GM12878 (cell line): ENCODE results near the gene B4GALT5. TPM values are rescaled to one million over a fixed set of nuclear protein-coding genes. Genes with fewer than 3 reads are reported as not detected.

ENCODE experiments used
- BRCA1 ChIP-seq: IDR thresholded peaks from 2 replicates; pipeline ENCODE4 v1.6.1; 2011; ENCODE audit warnings: low read depth, low read length, improper control_type of control experiment
- GATAD2B ChIP-seq: fragments of 450-650 bp; conservative IDR thresholded peaks from 2 replicates; pipeline ENCODE4 v1.6.1; 2017; ENCODE audit warnings: low read depth, mild to moderate bottlenecking, moderate library complexity
- IRF5 ChIP-seq: fragments of 450-650 bp; IDR thresholded peaks from 2 replicates; pipeline ENCODE4 v1.6.1; 2017; ENCODE audit warnings: borderline replicate concordance
- MEF2B ChIP-seq: fragments of 450-650 bp; IDR thresholded peaks from 2 replicates; pipeline ENCODE4 v1.6.1; 2018; ENCODE audit warnings: mild to moderate bottlenecking, moderate library complexity; ENCODE audit not compliant: partially characterized antibody, poor library complexity, severe bottlenecking
- MXI1 ChIP-seq: fragments of 150-350 bp; IDR thresholded peaks from 2 replicates; pipeline ENCODE4 v1.6.1; 2011; ENCODE audit warnings: low read depth, mild to moderate bottlenecking, inconsistent platforms, low read length, improper control_type of control experiment
- NFYA ChIP-seq: IDR thresholded peaks from 2 replicates; pipeline ENCODE4 v1.6.1; 2011; ENCODE audit warnings: low read depth, mild to moderate bottlenecking, low read length, improper control_type of control experiment, borderline replicate concordance
- RAD21 ChIP-seq: IDR thresholded peaks from 2 replicates; pipeline ENCODE4 v1.6.1; 2011; ENCODE audit warnings: mild to moderate bottlenecking, low read depth, low read length, moderate library complexity; ENCODE audit not compliant: insufficient read depth
- RB1 ChIP-seq: fragments of 450-650 bp; formaldehyde crosslinking; IDR thresholded peaks from 2 replicates; pipeline ENCODE4 v1.6.1; 2017; ENCODE audit warnings: mild to moderate bottlenecking, borderline replicate concordance
- RCOR1 ChIP-seq: conservative IDR thresholded peaks from 2 replicates; pipeline ENCODE4 v1.6.1; 2012; ENCODE audit warnings: low read depth, low read length, improper control_type of control experiment
- RUNX3 ChIP-seq: IDR thresholded peaks from 2 replicates; pipeline ENCODE4 v1.6.1; 2012; ENCODE audit warnings: low read length, inconsistent platforms
- WRNIP1 ChIP-seq: IDR thresholded peaks from 2 replicates; pipeline ENCODE4 v1.6.1; 2011; ENCODE audit warnings: low read depth, low read length, improper control_type of control experiment, borderline replicate concordance
- ZBTB33 ChIP-seq: fragments of 450-650 bp; IDR thresholded peaks from 2 replicates; pipeline ENCODE4 v1.6.1; 2017; ENCODE audit warnings: mild to moderate bottlenecking
- ZNF384 ChIP-seq: IDR thresholded peaks from 2 replicates; pipeline ENCODE4 v1.6.1; 2012; ENCODE audit warnings: low read depth, mild to moderate bottlenecking, low read length, improper control_type of control experiment, borderline replicate concordance
- polyA plus RNA-seq, 11 experiments: library from polyadenylated mRNA; depleted of rRNA in 4 of 11; unstranded in 6 of 11; stranded (reverse) in 5 of 11; fragments of >200 nt; fragmentation: Nextera tagmentation in 4 of 11; fragmentation: Illumina TruSeq in 1 of 11; extraction: Ambion mirVana in 4 of 11; extraction: Trizol in 1 of 11; gene quantifications; 1 replicate in 1 of 11; 2 replicates in 10 of 11; pipeline versions ENCODE4 v1.2.1 to v1.2.3, GENCODE V29; 2011 to 2016; ENCODE audit warnings: inconsistent platforms in 2 of 11, missing spikeins in 2 of 11, low read depth in 1 of 11
- total RNA-seq, 4 experiments: library from RNA; depleted of rRNA in 3 of 4; stranded (reverse); fragments of >200 nt in 3 of 4; fragmentation: Illumina TruSeq in 1 of 4; extraction: Trizol in 1 of 4; gene quantifications; 2 replicates each; pipeline versions ENCODE4 v1.2.1 to v1.2.3, GENCODE V29; 2013 to 2021
- TF ChIP-seq, protein P1 (sequence below): fragments of 450-650 bp; conservative IDR thresholded peaks from 2 replicates; pipeline ENCODE4 v1.6.1; 2017; ENCODE audit warnings: mild to moderate bottlenecking, moderate library complexity
- TF ChIP-seq, protein P2 (sequence below): IDR thresholded peaks from 2 replicates; pipeline ENCODE4 v1.6.1; 2012; ENCODE audit warnings: low read depth, low read length, improper control_type of control experiment

Gene B4GALT5
- total and polyA plus RNA-seq, 10 of the 15 experiments (the other 5 are each of a cell fraction or from before 2014, with no cell fraction given): 2.0 to 55.5 (median 20.2) TPM

DNA sequence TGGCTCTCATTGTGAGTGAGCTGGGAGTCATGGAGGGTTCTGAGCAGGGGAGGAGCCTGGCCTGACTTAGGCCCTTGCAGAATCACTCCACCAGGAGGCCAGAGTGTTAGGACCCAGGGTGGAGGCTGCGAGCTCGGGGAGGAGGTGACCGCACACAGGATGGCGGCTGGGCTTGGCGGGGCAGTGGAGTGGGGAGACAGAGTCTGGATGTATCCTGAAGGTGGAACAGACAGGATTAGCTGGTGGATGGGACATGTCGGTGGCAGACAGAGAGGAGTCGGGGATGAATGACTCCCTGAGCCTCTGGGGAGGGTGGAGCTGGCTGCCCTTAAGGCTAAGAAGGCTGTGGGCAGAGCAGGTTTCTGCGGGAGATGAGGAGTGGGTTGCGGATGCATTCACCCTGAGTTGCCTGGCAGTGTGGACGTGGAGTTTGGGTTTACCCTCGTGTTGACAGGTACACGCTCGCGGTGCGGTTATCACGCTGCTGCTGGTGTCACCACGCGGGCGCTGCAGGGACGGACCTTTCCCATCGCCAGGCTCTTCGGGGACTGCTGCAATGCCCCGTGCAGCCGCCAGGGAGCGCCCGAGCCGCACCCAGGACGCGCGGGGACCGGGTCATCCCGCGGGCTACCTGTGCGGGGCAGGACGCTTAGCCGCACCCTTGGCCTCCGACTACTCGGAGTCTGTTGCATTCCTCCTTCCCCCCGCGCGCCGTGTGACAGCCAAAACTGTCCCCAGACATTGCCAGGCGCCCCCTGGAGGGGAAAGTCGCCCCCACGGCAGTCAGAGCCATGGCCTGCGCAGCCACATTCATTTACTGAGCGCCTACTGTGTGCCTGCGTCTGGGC, 102.8 kb downstream of the B4GALT5 start (continued):
- TF ChIP-seq MXI1: 0 out of 2 replicates have a peak, but pooled peaks have one; percentile 15
- TF ChIP-seq ZNF384: no peak; the same call in 1 of the 2 replicates
- TF ChIP-seq IRF5: 0 out of 2 replicates have a peak, but pooled peaks have one; percentile 7
- TF ChIP-seq, protein P1, sequence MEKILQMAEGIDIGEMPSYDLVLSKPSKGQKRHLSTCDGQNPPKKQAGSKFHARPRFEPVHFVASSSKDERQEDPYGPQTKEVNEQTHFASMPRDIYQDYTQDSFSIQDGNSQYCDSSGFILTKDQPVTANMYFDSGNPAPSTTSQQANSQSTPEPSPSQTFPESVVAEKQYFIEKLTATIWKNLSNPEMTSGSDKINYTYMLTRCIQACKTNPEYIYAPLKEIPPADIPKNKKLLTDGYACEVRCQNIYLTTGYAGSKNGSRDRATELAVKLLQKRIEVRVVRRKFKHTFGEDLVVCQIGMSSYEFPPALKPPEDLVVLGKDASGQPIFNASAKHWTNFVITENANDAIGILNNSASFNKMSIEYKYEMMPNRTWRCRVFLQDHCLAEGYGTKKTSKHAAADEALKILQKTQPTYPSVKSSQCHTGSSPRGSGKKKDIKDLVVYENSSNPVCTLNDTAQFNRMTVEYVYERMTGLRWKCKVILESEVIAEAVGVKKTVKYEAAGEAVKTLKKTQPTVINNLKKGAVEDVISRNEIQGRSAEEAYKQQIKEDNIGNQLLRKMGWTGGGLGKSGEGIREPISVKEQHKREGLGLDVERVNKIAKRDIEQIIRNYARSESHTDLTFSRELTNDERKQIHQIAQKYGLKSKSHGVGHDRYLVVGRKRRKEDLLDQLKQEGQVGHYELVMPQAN: no peak
- peak; percentile 62; the same call in 1 of the 2 replicates for TF ChIP-seq RB1
- TF ChIP-seq RAD21: peak; percentile 94
- no peak for TF ChIP-seq WRNIP1
- TF ChIP-seq RCOR1: peak; percentile 54; the same call in 1 of the 2 replicates
- TF ChIP-seq ZBTB33: peak; percentile 79; the same call in 1 of the 2 replicates
- TF ChIP-seq NFYA: no peak
- TF ChIP-seq BRCA1: no peak
- TF ChIP-seq, protein P2, sequence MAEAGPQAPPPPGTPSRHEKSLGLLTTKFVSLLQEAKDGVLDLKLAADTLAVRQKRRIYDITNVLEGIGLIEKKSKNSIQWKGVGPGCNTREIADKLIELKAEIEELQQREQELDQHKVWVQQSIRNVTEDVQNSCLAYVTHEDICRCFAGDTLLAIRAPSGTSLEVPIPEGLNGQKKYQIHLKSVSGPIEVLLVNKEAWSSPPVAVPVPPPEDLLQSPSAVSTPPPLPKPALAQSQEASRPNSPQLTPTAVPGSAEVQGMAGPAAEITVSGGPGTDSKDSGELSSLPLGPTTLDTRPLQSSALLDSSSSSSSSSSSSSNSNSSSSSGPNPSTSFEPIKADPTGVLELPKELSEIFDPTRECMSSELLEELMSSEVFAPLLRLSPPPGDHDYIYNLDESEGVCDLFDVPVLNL: peak; percentile 46; the same call in 1 of the 2 replicates
- peak; percentile 56; the same call in 1 of the 2 replicates for TF ChIP-seq RUNX3
- peak; percentile 29 for TF ChIP-seq MEF2B
- peak; percentile 77; the same call in 1 of the 2 replicates for TF ChIP-seq GATAD2B
- TF ChIP-seq, all 136 proteins: peak for 44
